DMS153 (cell line): ENCODE measurements around the gene GNB1.

Experiments
- DNase-seq: peaks from one replicate; lab custom pipeline; 2025; lab: John Stamatoyannopoulos, UW

Gene GNB1

GRCh38 chr1:1781526-1781903 lies 109.4 kb downstream of the GNB1 start:
- peak; percentile 18 for DNase-seq

DNA sequence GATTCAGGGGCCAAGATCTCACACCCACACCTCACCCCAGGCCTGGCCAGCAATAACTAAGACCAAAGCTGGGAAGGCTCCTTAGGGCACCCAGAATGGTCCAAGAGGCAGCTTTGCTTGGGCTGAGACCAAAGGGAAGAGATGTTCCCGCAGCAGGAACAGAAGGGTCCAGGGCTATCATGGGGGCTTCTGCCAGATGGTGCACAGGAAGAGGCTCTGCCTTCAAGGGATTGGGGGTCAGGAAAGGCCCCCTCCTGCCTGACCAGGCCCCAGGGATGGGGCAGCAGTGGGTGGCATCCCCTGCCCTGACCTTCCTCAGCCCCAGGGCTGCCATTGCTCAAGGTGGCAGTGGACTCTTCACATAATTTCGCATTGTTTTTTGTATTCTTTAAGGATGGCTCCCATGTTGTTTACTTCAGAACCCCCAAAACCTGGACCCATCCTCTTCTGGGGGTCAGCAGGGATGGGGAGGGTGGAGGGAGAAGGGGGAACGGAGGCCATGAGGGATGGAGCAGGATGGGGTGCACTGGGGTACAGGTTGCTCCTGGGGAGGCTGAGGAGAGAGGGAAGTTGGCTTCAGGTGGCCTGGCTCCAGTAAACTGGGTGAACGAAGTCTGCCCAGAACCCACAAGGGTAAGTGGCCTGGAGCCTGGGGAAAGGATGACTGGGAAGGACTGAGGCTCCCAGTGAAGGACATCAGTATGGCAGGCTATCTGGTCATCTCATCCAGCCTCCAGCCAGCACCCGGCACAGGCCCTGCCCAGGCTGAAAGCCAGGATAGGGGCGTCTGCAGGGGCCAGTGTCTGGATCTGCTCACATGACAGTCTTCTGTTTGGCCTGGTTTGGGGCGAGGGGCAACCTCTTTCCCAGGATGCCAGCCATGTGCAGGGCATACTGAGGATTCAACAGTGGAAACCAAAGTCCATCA lies 110.0 kb downstream of the GNB1 start:
- DNase-seq = no peak

DNA sequence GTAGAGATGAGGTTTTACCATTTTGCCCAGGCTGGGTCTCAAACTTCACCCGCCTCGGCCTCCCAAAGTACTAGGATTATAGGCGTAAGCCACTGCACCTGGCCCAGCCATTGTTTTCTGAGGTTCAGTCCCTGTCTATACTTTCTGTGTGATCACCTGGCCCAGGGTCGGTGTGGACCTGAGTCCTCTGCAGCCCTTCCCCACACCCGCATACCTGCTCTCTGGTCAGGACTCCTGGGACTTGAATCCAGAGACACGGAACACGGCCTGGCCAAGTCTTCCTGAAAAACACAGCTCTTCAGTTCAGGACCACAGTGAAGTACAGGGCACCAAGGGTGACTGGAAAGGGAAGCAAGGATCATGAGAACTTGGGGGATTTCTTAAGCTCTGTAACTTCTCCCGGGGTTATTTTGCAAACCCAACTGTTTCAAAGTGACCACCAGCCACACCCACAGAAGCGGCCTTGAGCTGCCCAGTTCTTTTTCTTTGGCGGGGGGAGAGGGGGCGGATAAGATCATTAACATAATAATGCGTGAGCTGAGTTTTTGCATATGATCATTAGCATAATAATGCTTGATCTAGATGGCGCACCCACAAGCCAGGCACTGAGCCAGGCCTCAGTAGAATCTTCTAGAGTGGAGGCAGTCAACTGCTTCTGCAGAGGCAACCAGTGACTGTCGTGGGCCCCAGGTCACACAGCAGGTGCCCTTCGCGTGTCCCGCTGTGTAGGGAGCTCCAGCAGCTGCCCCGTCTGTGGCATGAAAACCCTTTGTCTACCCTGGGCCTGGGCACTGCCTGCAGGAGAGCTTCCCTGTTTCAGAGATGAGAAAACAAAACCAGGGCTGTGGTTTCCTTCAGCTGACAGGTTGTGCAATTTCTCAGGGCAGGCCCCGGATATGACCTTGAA lies 110.9 kb downstream of the GNB1 start:
- peak; percentile 70 for DNase-seq

DNA sequence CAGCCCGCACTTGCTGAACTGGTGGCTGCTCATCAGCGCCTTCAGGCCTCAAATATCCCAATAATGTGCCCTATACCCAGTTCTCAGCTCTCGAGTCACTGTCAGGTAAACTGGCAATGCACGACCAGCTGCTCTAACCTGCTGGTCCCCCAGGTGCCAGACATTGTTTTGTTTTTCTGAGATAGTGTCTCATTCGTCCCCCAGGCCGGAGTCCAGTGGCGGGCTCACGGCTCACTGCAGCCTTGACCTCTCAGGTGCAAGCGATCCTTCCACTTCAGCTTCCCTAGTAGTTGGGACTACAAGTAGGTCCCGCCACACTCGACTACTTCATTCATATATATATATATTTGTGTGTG lies 111.6 kb downstream of the GNB1 start:
- DNase-seq = no peak

- peak; percentile 78 for DNase-seq
Observed at GRCh38 chr1:1778663-1779319, 112.1 kb downstream of the GNB1 start.

GRCh38 chr1:1777950-1778662 lies 112.8 kb downstream of the GNB1 start, which contains the start of gene NADK:
Gene NADK, minus strand, starts transcription at chr1:1778470. Its CDS starts 13,064 bp downstream, at chr1:1765406.
- peak; percentile 47 for DNase-seq

- DNase-seq = no peak
Observed at GRCh38 chr1:1777583-1777899, 113.3 kb downstream of the GNB1 start.

DNA sequence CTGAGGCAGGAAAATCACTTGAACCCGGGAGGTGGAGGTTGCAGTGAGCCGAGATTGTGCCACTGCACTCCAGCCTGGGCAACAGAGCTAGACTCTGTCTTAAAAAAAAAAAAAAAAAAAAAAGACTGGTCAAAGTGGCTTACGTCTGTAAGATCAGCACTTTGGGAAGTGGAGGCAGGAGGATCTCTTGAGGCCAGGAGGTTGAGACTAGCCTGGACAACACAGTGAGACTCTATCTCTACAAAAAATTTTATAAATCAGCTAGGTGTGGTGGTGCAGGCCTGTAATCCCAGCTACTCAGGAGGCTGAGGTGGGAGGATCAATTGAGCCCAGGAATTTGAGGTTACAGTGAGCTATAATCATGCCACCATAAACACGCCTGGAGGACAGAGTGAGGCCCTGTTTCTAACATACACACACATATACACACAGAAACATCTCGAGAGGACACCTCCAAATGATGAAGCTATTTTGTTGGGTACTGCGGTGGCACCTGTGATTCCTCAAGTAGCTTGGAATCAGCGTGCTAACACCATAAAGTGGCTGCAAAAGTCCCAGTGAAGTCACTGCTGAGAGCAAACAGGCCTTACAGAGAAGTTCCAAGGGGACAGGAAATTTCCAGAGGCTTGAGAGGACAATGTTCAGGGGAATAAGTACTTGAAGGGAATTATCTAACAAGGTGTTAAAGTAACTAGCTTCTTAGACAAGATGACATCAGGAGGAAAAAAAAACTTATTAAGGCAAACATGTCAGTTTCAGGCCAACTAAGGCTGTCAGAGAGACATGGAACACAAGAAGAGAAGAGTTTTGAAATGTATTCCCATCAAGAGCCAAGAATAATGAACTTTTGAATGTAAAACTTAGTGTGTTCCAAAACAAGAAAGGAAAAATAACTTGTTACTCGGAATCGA lies 114.0 kb downstream of the GNB1 start:
- no peak for DNase-seq

DNA sequence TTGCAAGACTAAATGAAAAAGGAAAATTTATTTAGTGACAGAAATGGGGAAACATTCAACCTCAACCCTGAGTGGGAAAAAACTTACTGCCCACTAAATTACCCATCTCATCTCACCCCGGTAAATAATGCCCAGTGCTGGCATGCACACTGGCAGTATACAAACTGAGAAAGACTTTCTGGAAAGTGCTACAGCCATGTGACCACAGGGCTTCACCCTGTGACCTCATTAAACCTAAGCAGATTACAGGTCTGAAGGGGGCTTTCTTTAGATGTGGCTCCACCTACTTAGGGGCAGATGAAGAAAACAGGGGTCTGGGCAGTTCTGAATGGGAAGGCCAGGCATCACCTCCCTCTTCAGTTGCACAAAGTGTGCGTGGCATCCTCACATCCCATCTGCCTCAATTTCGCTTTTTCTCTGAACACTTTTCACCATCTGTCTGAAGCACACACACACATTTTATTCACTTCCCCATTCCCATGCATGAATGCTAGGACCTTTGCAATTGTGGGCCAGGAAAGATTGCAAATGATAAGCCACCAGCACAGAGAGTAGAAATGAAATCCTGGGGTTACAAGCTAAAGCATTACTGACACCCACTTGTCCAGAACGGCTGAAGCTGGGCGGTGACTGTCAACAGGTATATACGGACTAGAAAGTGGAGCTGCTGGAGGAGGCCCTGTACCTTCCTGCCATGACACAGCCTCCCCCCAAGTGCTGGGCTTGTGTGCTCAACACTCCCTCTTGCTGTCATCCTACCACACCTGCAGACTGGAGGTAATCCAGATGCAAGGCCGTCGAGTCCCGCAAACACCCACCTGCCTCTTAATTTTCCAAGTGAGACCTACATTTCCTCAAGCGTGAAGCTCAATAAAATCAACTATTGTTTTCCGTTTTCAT lies 115.3 kb downstream of the GNB1 start:
- DNase-seq = no peak

DNA sequence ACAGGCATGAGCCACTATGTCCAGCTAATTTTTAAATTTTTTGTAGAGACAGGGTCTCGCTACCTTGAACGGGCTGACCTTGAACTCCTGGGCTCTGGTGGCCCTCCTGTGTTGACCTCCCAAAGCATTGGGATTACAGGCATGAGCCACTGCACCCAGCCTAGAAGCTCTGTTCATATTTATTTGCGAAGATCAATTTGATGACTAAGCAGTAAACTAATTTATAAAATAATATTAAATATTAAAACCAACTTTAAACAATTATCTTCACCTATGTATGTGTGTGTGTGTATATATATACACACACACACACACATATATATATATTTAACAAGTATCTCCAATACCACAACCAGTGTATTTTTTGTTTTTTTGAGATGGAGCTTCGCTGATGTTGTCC lies 117.0 kb downstream of the GNB1 start:
- DNase-seq = no peak

- no peak for DNase-seq
Observed at GRCh38 chr1:1771096-1771495, 119.8 kb downstream of the GNB1 start.

GRCh38 chr1:1770102-1770501 lies 120.8 kb downstream of the GNB1 start:
- DNase-seq = no peak

GRCh38 chr1:1768249-1768992 lies 122.5 kb downstream of the GNB1 start:
- no peak for DNase-seq

DNA sequence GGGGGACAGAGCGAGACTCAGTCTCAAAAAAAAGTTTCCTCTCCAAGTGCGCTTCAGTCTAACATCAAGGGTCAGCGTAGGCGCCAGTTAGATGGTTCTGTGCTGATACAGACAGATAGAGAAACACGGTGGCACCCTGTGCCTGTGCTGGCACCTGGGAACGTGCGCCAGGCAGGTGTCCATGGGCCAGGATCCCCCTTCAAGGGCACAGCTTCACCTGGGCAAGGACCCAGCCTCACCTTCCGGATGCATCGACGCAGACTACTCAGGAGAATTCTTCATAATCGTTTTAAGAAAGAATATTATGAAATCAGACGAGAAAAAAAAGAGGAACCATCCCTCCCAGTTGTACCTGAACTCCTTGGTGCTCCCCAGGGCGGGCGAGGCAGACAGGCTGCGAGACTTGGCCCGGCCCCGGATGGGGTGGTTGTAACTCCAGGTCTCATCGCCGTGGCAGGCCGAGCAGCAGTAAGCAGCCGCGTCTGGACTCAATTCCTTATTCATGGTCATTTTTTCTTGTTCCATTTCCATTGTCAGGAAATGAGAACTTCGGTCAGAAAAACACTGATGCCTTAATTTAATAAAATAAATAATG lies 125.9 kb downstream of the GNB1 start:
- DNase-seq = no peak

GRCh38 chr1:1763657-1764621 lies 126.9 kb downstream of the GNB1 start:
- DNase-seq = no peak

- DNase-seq = no peak
Observed at GRCh38 chr1:1761504-1762376, 129.1 kb downstream of the GNB1 start.
